PC-3 (cell line): ENCODE measurements around the gene ENG.

Experiments
- CTCF ChIP-seq: fragments of 300-600 bp; sonication (generic); conservative IDR thresholded peaks from 2 replicates; pipeline ENCODE4 v1.5.1; 2017; ENCODE audit warnings: antibody characterized with exemption, low read depth, mild to moderate bottlenecking, low read length
- EZH2phosphoT487 ChIP-seq: fragments of 300-600 bp; sonication (generic); IDR thresholded peaks from 2 replicates; pipeline ENCODE4 v1.6.1; 2018; ENCODE audit warnings: mild to moderate bottlenecking, antibody characterized with exemption, low read length, borderline replicate concordance

GRCh38 chr9:127779136-127779981, 75.1 kb downstream of the ENG start:
- TF ChIP-seq CTCF (no peak), EZH2phosphoT487 (no peak)
